ENCODE measurements around the gene CALHM1. TPM values are rescaled to one million over a fixed set of nuclear protein-coding genes. Genes with fewer than 3 reads are reported as not detected.

The CALHM1 gene
- total and polyA plus RNA-seq, 2 experiments from 2014 or later, result 0.08 TPM; not detected in 1

DNA sequence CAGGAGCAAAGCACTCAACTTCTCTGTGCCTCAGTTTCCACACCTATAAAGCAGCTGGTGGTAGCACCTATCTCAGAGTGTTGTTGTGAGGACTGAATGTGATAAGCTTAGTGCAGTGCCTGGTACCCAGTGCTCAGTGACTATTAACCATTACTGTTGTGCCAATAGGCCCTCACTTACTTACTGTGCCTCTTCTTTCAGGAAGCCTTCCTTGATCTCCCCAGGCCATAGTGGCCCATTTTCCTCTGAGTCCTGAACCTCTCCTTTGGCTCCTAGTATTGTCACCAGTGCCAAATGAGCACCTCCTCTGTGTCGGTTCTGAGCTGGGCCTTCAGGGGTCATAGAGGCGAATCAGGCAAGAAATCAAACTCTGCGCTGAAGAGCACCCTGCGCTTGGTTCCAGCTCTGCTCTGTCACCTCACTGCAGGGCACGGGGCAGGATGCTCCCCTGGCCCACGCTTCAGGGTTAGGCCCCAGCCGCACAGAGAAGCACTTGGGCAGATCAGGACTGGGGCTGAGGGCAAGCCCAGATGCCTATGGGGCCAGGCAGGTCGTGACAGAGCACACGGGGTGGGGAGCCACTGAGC is 2.5 kb downstream of the CALHM1 start:
- DNase-seq, result no peak
- no peak for TF ChIP-seq EZH2phosphoT487 (IDR thresholded peaks at IDR 0.05; ENCODE audit: insufficient read depth, low read depth)
- no peak for TF ChIP-seq EZH2 (IDR thresholded peaks at IDR 0.05; ENCODE audit: insufficient read depth, poor library complexity, severe bottlenecking)
- Histone ChIP-seq H3K9ac (no peak overlapping the region), H3K27ac (no peak overlapping the region), H3K9me2 (ENCODE audit: insufficient read depth) (no peaks in the 10 kb centered on the region), H3K36me3 (ENCODE audit: low read depth) (no peaks in the 10 kb centered on the region), H4K20me1 (ENCODE audit: insufficient read depth) (no peaks in the 10 kb centered on the region), H3K4me1 (ENCODE audit: insufficient read depth) (peaks cover 7% of the 10 kb centered on the region), H3K4me3 (no peak overlapping the region), H3F3A (ENCODE audit: insufficient read depth) (no peaks in the 10 kb centered on the region), H3K4me2 (ENCODE audit: unreplicated experiment) (no peak overlapping the region), H2AFZ (no peak overlapping the region), H3K27me3 (replicated peaks; ENCODE audit: insufficient read depth) (no peaks in the 10 kb centered on the region), H3K79me2 (ENCODE audit: insufficient read depth) (peaks cover 7% of the 10 kb centered on the region), H3K9me3 (ENCODE audit: low read depth) (no peaks in the 10 kb centered on the region)
- WGBS, 2 experiments (ENCODE audit: low coverage in 1 of 2, low lambda C conversion rate in 2 of 2, missing lambda C conversion rate in 2 of 2), result 86 to 89% methylated on average over 9 of the region's 9 CpGs
- in situ Hi-C loops (cut with MboI), result no loop called here

DNA sequence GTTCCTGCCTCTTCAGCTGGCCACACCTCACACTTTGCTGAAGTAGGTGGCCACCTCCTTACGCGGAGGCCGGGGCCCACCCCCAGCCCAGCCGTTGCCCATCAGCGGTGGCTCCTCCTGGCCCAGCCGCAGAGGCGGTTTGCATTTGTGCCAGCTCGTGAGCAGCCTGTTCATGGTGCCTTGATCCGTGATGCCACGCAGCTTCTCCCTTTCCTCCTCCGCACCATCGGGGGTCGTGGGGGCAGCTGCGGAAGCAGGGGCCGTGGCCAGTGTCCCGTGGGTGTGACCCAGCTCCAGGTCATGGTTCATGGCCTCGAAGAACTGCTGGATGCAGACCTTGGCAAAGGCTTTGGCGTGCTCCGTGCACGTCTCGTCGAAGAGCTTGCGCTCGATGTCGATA is 3.5 kb downstream of the CALHM1 start:
- 88 to 90% methylated on average over 19 to 25 of the region's 25 CpGs for WGBS, 2 experiments (ENCODE audit: low coverage in 1 of 2, low lambda C conversion rate in 2 of 2, missing lambda C conversion rate in 2 of 2)
- H4K20me1 ChIP-seq (ENCODE audit: insufficient read depth), result no peaks in the 10 kb centered on the region
- peaks cover 17% of the 10 kb centered on the region for H3K79me2 ChIP-seq (ENCODE audit: insufficient read depth)
- H3K4me2 ChIP-seq (ENCODE audit: unreplicated experiment), result no peak overlapping the region
- TF ChIP-seq EZH2phosphoT487 (IDR thresholded peaks at IDR 0.05; ENCODE audit: insufficient read depth, low read depth), result no peak
- TF ChIP-seq EZH2 (IDR thresholded peaks at IDR 0.05; ENCODE audit: insufficient read depth, poor library complexity, severe bottlenecking), result no peak
- no peaks in the 10 kb centered on the region for H3K27me3 ChIP-seq (replicated peaks; ENCODE audit: insufficient read depth)
- no peak overlapping the region for H3K27ac ChIP-seq
- H3K9ac ChIP-seq, result no peak overlapping the region
- DNase-seq, result no peak
- in situ Hi-C loops (cut with MboI), result no loop called here
- no peaks in the 10 kb centered on the region for H3K9me3 ChIP-seq (ENCODE audit: low read depth)
- no peak overlapping the region for H2AFZ ChIP-seq
- H3K4me3 ChIP-seq, result no peak overlapping the region
- no peaks in the 10 kb centered on the region for H3K36me3 ChIP-seq (ENCODE audit: low read depth)
- H3F3A ChIP-seq (ENCODE audit: insufficient read depth), result peaks cover 7% of the 10 kb centered on the region; the same call in 1 of the 2 replicates
- peaks cover 13% of the 10 kb centered on the region for H3K4me1 ChIP-seq (ENCODE audit: insufficient read depth)
- H3K9me2 ChIP-seq (ENCODE audit: insufficient read depth), result no peaks in the 10 kb centered on the region

DNA sequence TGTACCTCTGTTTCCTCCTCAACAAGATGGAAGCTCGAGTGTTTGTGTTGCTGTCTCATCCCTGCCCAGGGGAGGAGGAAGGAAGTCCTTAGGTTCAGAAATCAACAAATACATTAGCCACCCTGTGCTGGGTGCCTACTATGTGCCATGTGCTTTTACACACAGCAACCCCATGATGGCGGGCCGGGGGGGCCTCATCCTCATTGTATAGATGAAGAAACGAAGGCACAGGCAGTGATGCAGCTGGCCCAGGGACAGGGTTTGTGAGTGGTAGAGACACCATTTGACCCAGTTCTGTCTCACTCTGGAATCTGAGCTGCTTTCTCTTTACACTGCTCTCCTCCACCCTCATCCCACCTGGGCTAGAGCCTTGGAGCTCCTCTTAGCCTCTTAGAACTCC is 4.7 kb downstream of the CALHM1 start:
- Histone ChIP-seq H3K27me3 (replicated peaks; ENCODE audit: insufficient read depth) (no peaks in the 10 kb centered on the region), H3K4me3 (no peak overlapping the region), H3K9me2 (ENCODE audit: insufficient read depth) (no peaks in the 10 kb centered on the region), H3K79me2 (ENCODE audit: insufficient read depth) (peaks cover 29% of the 10 kb centered on the region), H3K9ac (no peak overlapping the region), H3K9me3 (ENCODE audit: low read depth) (no peaks in the 10 kb centered on the region), H3K4me1 (ENCODE audit: insufficient read depth) (peaks cover 25% of the 10 kb centered on the region), H3K36me3 (ENCODE audit: low read depth) (peaks cover 5% of the 10 kb centered on the region; the same call in 1 of the 2 replicates), H4K20me1 (ENCODE audit: insufficient read depth) (no peaks in the 10 kb centered on the region), H3K4me2 (ENCODE audit: unreplicated experiment) (no peak overlapping the region), H3K27ac (no peak overlapping the region), H2AFZ (no peak overlapping the region), H3F3A (ENCODE audit: insufficient read depth) (peaks cover 18% of the 10 kb centered on the region)
- 94 to 97% methylated on average over 4 of the region's 4 CpGs for WGBS, 2 experiments (ENCODE audit: low coverage in 1 of 2, low lambda C conversion rate in 2 of 2, missing lambda C conversion rate in 2 of 2)
- in situ Hi-C loops (cut with MboI), result no loop called here
- TF ChIP-seq EZH2phosphoT487 (IDR thresholded peaks at IDR 0.05; ENCODE audit: insufficient read depth, low read depth), result no peak
- TF ChIP-seq EZH2 (IDR thresholded peaks at IDR 0.05; ENCODE audit: insufficient read depth, poor library complexity, severe bottlenecking), result no peak
- no peak for DNase-seq

DNA sequence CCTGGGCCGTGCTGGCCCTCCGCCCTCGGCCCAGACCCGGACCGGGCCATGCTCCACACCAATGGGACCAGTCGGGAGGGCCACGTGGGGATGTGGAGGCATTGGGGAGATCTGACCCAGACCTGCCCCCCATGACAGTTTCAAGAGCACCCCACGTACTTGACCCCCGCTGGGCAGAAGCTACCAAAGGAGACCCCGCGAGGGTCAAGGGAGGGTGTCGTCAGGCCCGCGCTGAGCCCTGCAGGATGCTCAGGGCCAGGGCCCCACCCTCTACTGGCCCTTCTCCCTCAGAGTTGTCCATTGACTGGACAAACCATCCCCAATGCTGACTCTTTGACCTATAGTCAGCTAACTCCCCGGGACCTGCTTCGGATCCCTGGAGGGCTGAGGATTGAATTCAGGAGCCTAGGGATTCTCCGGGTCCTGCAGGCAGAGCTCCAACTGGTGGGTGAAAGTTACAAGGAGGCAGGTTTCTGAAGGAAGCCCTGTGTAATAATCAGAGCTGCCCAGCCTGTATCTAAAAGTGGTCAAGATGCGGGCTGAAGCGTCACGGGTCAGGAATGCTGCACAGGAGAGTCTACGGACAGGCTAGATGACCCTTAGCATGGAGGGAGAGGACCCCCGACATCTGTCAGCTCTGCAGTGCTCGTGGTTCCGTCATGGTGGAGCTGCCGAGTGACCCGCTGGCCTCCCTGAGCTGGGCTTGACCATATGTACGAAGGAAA is 6.0 kb downstream of the CALHM1 start:
- Histone ChIP-seq H3K27me3 (replicated peaks; ENCODE audit: insufficient read depth) (no peaks in the 10 kb centered on the region), H2AFZ (peak overlapping the region; percentile 82), H3K4me2 (ENCODE audit: unreplicated experiment) (peak overlapping the region; percentile 91), H3K4me3 (peak overlapping the region; percentile 90), H4K20me1 (ENCODE audit: insufficient read depth) (no peaks in the 10 kb centered on the region), H3K9ac (peak overlapping the region; percentile 92), H3K9me2 (ENCODE audit: insufficient read depth) (no peaks in the 10 kb centered on the region), H3K4me1 (ENCODE audit: insufficient read depth) (peaks cover 38% of the 10 kb centered on the region), H3K79me2 (ENCODE audit: insufficient read depth) (peaks cover 38% of the 10 kb centered on the region), H3K36me3 (ENCODE audit: low read depth) (peaks cover 14% of the 10 kb centered on the region), H3K9me3 (ENCODE audit: low read depth) (no peaks in the 10 kb centered on the region), H3F3A (ENCODE audit: insufficient read depth) (peaks cover 32% of the 10 kb centered on the region), H3K27ac (peak overlapping the region; percentile 88)
- 13 to 20% methylated on average over 20 to 23 of the region's 27 CpGs for WGBS, 2 experiments (ENCODE audit: low coverage in 1 of 2, low lambda C conversion rate in 2 of 2, missing lambda C conversion rate in 2 of 2)
- peak; percentile 38 for DNase-seq
- no peak for TF ChIP-seq EZH2 (IDR thresholded peaks at IDR 0.05; ENCODE audit: insufficient read depth, poor library complexity, severe bottlenecking)
- TF ChIP-seq EZH2phosphoT487 (IDR thresholded peaks at IDR 0.05; ENCODE audit: insufficient read depth, low read depth), result no peak
- in situ Hi-C loops (cut with MboI), result no loop called here
